GM18519 (cell line): Measurements from ENCODE around the gene MCF2L.

Source experiments
- ATAC-seq: cut with Tn5 transposase; IDR thresholded peaks from one replicate; pipeline ENCODE4 v1.9.1; 2021; ENCODE audit warnings: mild to moderate bottlenecking, moderate library complexity; ENCODE audit not compliant: unreplicated experiment, low FRiP score

The MCF2L gene

GRCh38 chr13:113009743-113010509 is 40.9 kb downstream of the MCF2L start:
- ATAC-seq: no peak

GRCh38 chr13:113010510-113010865 is 41.5 kb downstream of the MCF2L start:
- ATAC-seq: no peak

- ATAC-seq: no peak
Measured at GRCh38 chr13:113013303-113013702, 44.3 kb downstream of the MCF2L start.

- no peak for ATAC-seq
Measured at GRCh38 chr13:113013878-113014751, 45.1 kb downstream of the MCF2L start.

GRCh38 chr13:113014752-113015745 is 46.0 kb downstream of the MCF2L start:
- ATAC-seq: no peak

GRCh38 chr13:113015826-113016525 is 47.0 kb downstream of the MCF2L start:
- ATAC-seq: no peak

GRCh38 chr13:113016526-113017295 is 47.7 kb downstream of the MCF2L start:
- ATAC-seq: no peak

- no peak for ATAC-seq
Measured at GRCh38 chr13:113017506-113018215, 48.6 kb downstream of the MCF2L start.

GRCh38 chr13:113018676-113019465 is 49.9 kb downstream of the MCF2L start:
- ATAC-seq: no peak

GRCh38 chr13:113020323-113021080 is 51.5 kb downstream of the MCF2L start:
- no peak for ATAC-seq

GRCh38 chr13:113021391-113021790 is 52.4 kb downstream of the MCF2L start:
- no peak for ATAC-seq

GRCh38 chr13:113021811-113022210 is 52.8 kb downstream of the MCF2L start:
- no peak for ATAC-seq

- ATAC-seq: no peak
Measured at GRCh38 chr13:113022391-113022744, 53.4 kb downstream of the MCF2L start.

GRCh38 chr13:113022745-113023574 is 53.9 kb downstream of the MCF2L start:
- no peak for ATAC-seq

GRCh38 chr13:113023694-113024430 is 54.8 kb downstream of the MCF2L start:
- ATAC-seq: no peak

GRCh38 chr13:113024466-113024865 is 55.5 kb downstream of the MCF2L start:
- no peak for ATAC-seq
